OCI-LY3 (cell line): ENCODE data around the gene MIOX.

Source experiments
- CTCF ChIP-seq: fragments of 200-600, 300-600 bp; sonication (generic); IDR thresholded peaks from 2 replicates; pipeline ENCODE4 v1.5.1; 2014; ENCODE audit warnings: antibody characterized with exemption, low read length, low read depth
- EZH2phosphoT487 ChIP-seq: fragments of 200-600 bp; shearing (Covaris generic); IDR thresholded peaks from 2 replicates; pipeline ENCODE4 v1.6.1; 2018; ENCODE audit warnings: antibody characterized with exemption, mixed run types, low read depth

GRCh38 chr22:50485221-50486131, 1.2 kb upstream of the MIOX start:
- TF ChIP-seq CTCF (no peak), EZH2phosphoT487 (no peak)
